ENCODE results near the gene CDS1. TPM values are rescaled to one million over a fixed set of nuclear protein-coding genes. Genes with fewer than 3 reads are reported as not detected.

CDS1 gene
- total and polyA plus RNA-seq, 2 experiments from 2014 or later: 10.0 to 22.6 TPM

GRCh38 chr4:84691170-84691691, 108.3 kb downstream of the CDS1 start (continued):
- no peak for TF ChIP-seq REST (IDR thresholded peaks at IDR 0.05; ENCODE audit: unreplicated experiment)
- no peak for TF ChIP-seq ZNF114 (CRISPR knock-in tag; IDR thresholded peaks at IDR 0.05)
- no peak for TF ChIP-seq CTCF (conservative IDR thresholded peaks at IDR 0.05; ENCODE audit: low read depth in 2 of 2)

- Histone ChIP-seq H4K20me1 (replicated peaks; ENCODE audit: insufficient read depth) (0 out of 2 replicates have a peak, but pooled peaks cover 3% of the 10 kb centered on the region), H3K36me3 (ENCODE audit: insufficient read depth) (peaks cover 47% of the 10 kb centered on the region), H3K9me2 (ENCODE audit: insufficient read depth) (no peaks in the 10 kb centered on the region), H3K79me2 (replicated peaks; ENCODE audit: insufficient read depth) (no peaks in the 10 kb centered on the region), H3K27me3 (ENCODE audit: insufficient read depth) (no peaks in the 10 kb centered on the region), H2AFZ (no peak overlapping the region), H3K4me2 (no peak overlapping the region), H3K4me3 (no peak overlapping the region), H3F3A (replicated peaks; ENCODE audit: low read depth) (peaks cover 4% of the 10 kb centered on the region; the same call in 1 of the 2 replicates), H3K27ac (ENCODE audit: low read depth) (no peak overlapping the region), H3K4me1 (ENCODE audit: insufficient read depth) (peaks cover 9% of the 10 kb centered on the region)
- Mint-ChIP-seq H3K27me3 (ENCODE audit: insufficient read depth, low read depth, poor library complexity) (peaks cover 2% of the 10 kb centered on the region), H3K4me3 (no peak overlapping the region), H3K4me1 (peaks cover 8% of the 10 kb centered on the region; the same call in 2 of the 3 replicates), H3K27ac (no peak overlapping the region), H3K36me3 (ENCODE audit: low read depth) (peaks cover 44% of the 10 kb centered on the region), H3K9me3 (no peaks in the 10 kb centered on the region)
- ATAC-seq (no peak), DNase-seq (ENCODE audit: low spot score) (no peak)
- TF ChIP-seq REST (IDR thresholded peaks at IDR 0.05; ENCODE audit: unreplicated experiment) (no peak), NANOG (IDR thresholded peaks at IDR 0.05; ENCODE audit: borderline replicate concordance) (no peak), JUNB (IDR thresholded peaks at IDR 0.05; ENCODE audit: unreplicated experiment) (no peak), CREB1 (CRISPR knock-in tag; IDR thresholded peaks at IDR 0.05; ENCODE audit: low read depth) (no peak), POLR2AphosphoS5 (IDR thresholded peaks at IDR 0.05; ENCODE audit: low read depth) (no peak), EZH2phosphoT487 (IDR thresholded peaks at IDR 0.05; ENCODE audit: unreplicated experiment) (no peak), STAT1 (IDR thresholded peaks at IDR 0.05; ENCODE audit: unreplicated experiment) (no peak), EZH2 (IDR thresholded peaks at IDR 0.05; ENCODE audit: low read depth, unreplicated experiment) (no peak), ZNF331 (CRISPR knock-in tag; IDR thresholded peaks at IDR 0.05; ENCODE audit: low read depth) (no peak), CTCF (conservative IDR thresholded peaks at IDR 0.05; ENCODE audit: low read depth in 2 of 2) (no peak)
These were observed 108.9 kb downstream of the CDS1 start for GRCh38 chr4:84691800-84692199.
